HS-27A (cell line): Measurements from ENCODE around the gene TLX2.

Experiments used
- DNase-seq: peaks from one replicate; pipeline ENCODE4 v3.0.0-alpha.2; 2012; ENCODE audit warnings: low read depth, missing footprints

The TLX2 gene

DNA sequence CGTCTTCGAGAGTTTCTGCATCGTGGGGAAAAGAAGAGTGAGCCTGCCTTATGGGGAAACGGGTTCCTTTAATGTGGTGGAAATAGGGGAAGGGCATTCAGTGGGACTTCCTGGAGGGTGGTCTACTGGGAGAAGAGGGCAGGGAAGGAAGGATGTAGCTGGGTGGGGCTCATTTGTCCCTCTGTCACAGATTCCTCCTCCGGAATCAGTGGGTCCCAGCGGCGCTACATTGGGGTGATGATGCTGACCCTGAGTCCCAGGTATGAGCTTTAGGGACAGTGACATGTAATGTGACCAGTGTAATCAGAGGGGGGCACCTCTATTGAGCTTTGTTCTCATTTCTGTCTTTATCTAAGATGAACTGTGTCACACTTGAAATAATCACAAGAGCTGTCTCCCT is 17.4 kb downstream of the TLX2 start:
- DNase-seq = no peak

- DNase-seq = no peak
These were observed 18.0 kb downstream of the TLX2 start for GRCh38 chr2:74532222-74532621.

- no peak for DNase-seq
These were observed 19.2 kb downstream of the TLX2 start for GRCh38 chr2:74533464-74533863.

GRCh38 chr2:74534411-74534810 is 20.2 kb downstream of the TLX2 start:
- no peak for DNase-seq

DNA sequence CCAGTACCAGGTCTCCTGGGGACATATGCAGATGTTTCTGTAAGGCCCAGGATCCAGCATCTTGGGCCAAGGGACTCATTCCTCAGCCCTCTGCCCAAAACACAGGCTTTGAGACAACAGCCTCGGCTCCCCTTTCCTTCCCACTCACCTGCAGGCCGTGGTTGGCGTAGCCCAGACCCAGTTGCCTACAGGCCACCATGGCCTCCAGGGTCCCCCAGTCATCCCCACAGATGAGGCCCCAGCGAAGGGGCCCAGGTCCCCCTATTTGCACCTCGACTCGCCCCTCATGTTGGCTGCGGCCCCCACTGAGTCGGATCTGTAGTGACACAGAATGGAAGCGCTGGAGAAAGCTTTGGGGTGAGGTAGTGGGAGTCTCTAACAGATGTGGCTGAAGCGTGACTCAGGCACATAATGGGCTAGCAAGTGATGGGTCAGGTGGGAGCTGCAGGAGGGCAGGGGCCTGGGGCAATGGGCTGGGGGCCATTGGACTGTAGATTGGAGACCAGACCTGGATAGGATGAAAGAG is 21.3 kb downstream of the TLX2 start:
- no peak for DNase-seq

- DNase-seq = no peak
These were observed 22.1 kb downstream of the TLX2 start for GRCh38 chr2:74536166-74536950.

DNA sequence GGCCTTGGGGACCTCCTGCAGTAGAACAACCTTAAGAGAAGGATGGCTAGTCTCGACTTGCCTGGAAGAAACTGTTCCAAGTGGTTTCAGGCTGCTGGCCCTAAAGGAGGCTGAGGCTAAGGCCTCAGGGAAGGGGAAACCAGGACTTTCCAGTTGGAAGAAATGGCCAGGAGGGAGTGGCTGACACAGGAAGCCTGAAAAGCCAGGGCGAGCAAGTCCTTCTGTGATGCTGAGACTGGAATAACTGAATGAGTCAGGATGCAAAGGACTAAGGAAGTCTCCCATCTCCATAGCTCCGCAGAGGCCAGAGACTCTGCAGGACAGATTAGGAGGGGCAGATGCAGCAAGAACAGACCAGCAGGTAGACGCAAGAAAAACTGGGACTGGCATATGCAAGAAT is 22.9 kb downstream of the TLX2 start:
- DNase-seq = no peak

DNA sequence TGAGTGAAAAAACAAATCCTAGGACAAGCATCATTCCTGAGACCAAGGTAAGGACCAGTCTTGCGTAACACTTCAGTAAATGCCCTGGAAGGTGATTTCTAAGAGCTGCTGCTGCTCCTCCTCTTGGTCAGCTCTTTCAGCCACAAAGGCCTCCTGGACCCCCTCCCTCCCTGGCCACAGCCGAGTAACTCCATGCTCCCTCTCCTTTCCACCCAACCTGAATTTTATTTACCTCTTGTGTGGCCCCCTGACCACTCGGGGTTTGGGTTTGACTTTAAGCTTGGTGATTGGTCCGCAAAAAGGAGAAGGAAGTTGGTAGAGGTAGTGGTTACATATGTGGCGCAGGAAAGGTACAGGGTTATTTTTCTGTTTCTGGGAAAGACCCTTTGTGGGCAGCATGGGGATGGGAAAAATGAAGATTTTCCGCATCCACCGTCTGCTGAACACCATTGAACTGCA is 24.7 kb downstream of the TLX2 start:
- no peak for DNase-seq

DNA sequence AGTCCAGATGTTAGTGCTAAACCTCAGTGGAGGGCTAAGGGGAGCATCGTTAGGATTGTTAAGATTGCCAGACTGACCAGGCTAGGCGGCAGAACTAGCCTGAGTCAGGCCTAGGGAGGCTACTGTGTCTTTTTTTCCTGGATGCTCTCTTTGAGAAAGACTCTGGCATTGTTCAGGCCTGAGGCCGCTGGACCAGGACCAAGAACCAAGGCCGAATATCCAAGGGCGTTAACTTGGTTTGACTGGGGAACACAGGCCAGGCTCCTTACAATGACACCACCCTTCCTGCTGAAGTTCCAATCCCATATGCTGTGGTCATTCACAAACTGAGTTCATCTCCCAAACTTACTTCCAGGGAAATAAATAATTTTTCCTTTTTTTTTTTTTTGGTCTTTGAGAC is 26.0 kb downstream of the TLX2 start:
- DNase-seq = no peak

DNA sequence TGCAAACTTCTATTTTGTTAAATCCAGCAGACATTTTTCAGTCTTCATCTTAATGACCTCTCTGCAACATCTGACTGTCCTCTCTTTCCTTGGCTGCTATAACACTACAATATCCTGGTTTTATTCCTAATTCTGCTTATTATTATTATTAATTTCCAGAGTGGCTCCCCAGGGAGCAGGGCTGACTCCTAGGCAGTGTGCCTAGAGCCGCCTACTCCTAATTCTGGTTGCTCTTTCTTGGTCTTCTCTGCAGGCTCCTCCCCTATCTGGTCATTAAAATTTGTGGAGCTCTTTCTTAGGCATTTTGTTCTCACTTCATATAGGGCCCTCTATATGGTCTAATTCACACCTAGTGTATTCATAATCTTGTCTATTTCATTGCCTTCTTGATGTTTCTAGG is 28.7 kb downstream of the TLX2 start:
- DNase-seq = no peak

DNA sequence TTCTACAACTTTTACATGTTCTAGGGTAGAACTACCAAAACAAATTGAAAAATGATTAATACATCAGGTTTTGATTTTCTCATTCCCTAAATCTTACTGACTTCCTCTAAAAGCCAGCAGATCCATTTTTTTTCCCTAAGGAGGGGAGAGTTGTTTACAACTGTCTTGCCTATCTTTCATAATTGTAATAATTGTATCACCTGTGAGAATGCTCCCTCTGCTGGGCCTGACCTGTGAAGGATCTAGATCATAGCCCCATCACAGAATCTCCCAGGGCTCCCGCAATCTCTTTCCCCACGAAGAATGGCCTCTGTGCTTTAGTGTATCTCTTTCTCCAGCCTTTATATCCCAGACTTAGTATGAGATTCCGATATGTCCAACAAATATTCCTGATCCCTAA is 30.4 kb downstream of the TLX2 start:
- DNase-seq = no peak

GRCh38 chr2:74546004-74546403 is 31.8 kb downstream of the TLX2 start:
- DNase-seq = no peak

DNA sequence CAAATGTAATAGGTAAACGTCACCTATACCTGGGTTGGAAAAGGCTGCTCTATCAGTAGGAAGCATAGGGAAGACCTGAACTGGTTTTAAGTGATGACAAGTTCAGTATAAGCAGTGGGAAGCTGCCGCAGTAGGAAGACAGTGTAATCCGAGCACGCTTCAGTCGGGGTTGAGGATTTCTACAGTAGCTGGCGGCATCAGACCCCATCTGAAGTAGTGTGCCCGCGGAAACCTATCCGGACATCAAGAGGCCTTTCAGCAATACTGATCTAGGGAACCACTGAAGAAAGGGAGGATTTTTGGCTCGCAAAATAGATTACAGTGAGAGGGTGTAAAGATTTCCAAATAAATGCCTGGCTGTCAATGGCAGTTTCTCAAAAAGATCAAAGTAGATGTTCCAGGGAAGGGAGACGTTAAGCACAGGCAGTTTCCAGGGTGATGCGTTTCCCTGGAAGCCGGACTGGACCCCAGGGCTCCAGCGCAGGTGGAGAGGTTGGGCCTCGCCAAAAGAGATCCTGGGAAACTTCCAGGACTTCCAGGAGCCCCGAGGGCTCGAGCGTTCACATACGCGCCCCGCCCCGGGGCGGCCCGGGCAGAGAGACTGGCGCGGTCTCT is 34.1 kb downstream of the TLX2 start:
- no peak for DNase-seq

DNA sequence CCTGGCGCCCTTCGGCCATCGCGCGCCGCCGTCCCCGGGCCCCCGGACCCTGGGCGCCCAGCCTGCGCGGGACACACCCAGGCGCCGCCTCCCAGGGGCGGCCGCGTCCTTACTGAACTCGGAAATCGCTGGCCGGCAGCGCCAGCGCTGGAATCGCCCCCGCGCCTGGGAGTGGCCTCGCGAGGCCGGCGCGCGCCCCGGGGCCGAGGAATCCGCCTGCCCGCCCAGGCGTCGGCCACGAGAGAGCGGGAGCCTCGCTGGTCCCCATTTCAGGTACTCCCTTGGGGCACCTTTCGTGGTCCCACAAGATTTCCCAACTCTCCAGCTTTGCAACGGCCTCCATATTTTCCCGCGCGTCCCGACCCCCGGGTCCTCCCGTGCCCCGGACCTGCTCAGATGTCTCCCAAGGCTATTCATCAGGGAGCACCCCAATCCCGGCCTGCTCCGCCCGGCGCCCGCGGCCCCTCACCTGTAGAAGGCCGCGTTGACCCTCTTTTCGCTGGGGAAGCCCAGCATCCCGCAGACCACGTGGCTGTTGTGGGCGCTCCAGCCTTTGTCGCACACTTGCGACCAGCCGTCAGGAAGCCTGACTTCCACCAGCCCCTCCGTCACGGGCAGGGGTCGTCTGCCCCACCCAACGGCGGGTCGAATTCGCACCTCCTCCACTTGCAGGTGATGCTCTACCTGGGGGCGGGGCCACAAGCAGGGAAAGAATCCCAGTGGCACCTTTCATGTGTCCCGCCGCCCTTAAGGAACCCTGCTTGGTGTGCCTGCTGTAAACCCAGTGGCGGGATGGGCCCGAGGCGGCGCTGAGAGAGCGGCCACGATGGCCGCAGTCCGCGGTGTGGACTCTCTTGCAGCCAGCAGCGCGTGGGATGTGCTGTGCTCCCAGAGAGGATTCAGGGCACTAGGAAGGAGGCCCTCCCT is 34.9 kb downstream of the TLX2 start:
- DNase-seq = no peak

GRCh38 chr2:74550231-74550630 is 36.0 kb downstream of the TLX2 start:
- no peak for DNase-seq

- no peak for DNase-seq
These were observed 37.3 kb downstream of the TLX2 start for GRCh38 chr2:74551530-74551929.

DNA sequence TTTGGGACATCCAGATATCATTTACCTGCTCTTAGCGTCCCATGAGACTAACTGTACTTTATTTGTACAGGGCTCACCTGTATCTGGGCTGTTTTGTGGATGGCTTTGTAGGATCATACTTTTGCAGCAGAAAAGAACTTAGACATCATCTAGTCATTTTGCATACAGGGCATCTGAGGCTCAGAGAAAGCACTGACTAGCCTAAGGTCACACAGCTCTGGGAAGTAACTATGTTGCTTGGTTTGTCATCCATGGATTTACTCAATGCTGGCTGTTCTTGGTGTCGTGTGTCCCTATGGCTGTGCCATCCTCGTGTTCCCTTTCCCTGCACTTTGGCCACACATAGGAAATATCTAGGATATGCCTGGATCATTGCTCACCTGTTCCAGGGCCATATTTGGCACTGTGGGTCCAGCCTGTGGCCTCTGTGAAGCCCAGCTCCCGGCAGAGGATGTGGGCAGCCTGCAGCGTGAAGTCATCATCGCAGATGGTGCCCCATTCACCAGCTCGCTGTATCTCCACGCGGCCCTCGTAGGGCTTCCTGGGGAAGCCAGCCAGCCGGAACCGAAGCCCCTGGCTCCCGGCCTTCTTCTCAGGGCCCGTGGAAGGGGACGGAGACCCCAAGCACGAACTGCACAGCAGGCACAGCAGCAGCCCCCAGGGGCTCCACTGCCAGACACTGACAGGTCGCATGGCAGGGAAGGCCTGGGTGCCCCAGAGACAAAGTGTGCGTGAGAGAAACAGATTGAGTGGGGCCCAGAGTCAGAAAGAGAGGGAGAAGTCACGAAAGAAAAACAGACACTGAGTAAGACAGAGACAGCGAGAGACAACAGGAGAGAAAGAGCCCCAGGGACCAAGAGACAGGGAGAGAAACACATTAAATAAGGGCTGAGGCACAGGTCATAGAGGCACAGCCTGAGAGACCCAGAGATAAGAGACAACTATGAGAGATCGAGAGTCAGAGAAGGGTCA is 38.0 kb downstream of the TLX2 start:
- DNase-seq = no peak

DNA sequence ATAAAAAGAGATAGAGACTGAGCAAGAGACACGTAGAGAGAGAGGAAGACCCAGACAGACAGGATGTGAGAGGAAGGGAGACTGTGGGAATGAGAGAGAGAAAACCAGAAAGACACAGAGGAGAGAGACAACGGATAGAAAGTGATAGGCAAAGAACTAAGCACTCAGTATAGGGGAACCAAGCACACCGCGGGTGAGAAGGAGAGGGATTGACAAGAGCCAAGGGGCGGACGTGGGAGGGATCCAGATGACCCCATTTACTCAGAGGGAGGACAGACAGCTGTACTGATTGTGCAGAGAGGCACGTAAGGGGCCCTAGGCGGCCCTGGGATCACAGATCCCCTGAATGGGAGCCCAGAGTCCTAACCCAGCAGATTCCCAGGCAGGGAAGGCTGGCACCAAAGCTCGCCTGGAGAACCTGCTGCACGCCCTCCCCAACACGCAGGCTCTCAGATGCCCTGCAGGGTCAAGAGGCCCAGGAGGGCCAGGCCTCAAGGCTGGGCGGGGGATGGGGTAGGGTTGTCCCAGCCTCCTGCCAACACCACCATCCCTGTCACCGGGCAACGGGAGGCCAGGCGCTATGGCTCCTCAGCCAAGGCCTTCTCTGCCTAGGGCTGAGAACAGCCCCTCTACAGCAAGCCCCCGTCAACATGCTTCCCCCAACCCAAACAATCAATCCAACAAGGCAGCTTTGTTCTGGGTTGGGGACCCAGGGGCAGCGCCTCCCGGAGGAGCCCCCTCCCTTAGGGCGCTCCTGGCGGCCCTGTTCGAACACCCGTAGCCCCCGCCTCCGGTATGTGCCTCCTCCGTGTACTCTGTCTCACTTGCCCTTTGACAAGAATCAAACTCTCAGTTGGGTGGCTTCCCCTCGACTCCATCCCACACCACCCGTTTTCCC is 38.9 kb downstream of the TLX2 start:
- no peak for DNase-seq

- no peak for DNase-seq
These were observed 39.9 kb downstream of the TLX2 start, which contains the start of the genes DOK1 and LOXL3 for GRCh38 chr2:74553892-74554819. TSS of gene DOK1 (plus strand) at chr2:74554720. CDS start at chr2:74554755, 35 bp downstream. TSS of gene LOXL3 (minus strand) at chr2:74553942. CDS start at chr2:74552634, 1,308 bp downstream.
